ENCODE data around the gene GPRC5C. TPM values are rescaled to one million over a fixed set of nuclear protein-coding genes. Genes with fewer than 3 reads are reported as not detected.
"Not testable (repeated sequence)": the region's sequence is repeated elsewhere in the genome, so short reads cannot be mapped to it uniquely, and the experiment has no call there.

GPRC5C gene
- total and polyA plus RNA-seq, 8 donors: 47.3 to 107 (median 54.1) TPM

DNA sequence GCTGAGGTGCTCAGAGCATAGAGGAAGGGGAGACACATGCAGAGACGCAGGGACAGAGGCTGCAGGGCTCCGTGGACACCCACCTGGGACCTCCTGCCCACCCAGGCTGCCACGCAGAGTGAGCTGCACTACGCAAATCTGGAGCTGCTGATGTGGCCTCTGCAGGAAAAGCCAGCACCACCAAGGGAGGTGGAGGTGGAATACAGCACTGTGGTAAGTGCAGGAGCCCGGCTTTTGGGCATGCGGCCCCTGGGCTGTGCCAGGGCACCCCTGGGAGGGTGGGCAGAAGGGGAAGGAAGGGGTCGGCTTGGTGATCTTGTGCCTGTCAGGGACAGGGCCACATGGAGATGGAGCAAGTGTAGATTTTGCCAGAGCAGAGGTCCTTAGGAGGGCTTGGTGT is 49.7 kb downstream of the GPRC5C start:
- Histone ChIP-seq H3K4me1 (peaks cover 0 to 31% of the 10 kb centered on the region in 2 donors), H3K4me3 (no peak overlapping the region), H3K27me3 (peaks cover 0 to 14% of the 10 kb centered on the region in 2 donors), H3K36me3 (peaks cover 0 to 63% of the 10 kb centered on the region in 2 donors), H3K9me3 (no peaks in the 10 kb centered on the region), H3K27ac (no peak overlapping the region)
- DNase-seq (peak in 1 of 4 donors; percentile 47), ATAC-seq (no peak)
- TF ChIP-seq, protein P1, sequence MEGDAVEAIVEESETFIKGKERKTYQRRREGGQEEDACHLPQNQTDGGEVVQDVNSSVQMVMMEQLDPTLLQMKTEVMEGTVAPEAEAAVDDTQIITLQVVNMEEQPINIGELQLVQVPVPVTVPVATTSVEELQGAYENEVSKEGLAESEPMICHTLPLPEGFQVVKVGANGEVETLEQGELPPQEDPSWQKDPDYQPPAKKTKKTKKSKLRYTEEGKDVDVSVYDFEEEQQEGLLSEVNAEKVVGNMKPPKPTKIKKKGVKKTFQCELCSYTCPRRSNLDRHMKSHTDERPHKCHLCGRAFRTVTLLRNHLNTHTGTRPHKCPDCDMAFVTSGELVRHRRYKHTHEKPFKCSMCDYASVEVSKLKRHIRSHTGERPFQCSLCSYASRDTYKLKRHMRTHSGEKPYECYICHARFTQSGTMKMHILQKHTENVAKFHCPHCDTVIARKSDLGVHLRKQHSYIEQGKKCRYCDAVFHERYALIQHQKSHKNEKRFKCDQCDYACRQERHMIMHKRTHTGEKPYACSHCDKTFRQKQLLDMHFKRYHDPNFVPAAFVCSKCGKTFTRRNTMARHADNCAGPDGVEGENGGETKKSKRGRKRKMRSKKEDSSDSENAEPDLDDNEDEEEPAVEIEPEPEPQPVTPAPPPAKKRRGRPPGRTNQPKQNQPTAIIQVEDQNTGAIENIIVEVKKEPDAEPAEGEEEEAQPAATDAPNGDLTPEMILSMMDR (IDR thresholded peaks at IDR 0.05): no peak
- intact Hi-C loops (cut with DNase I): no loop called here

DNA sequence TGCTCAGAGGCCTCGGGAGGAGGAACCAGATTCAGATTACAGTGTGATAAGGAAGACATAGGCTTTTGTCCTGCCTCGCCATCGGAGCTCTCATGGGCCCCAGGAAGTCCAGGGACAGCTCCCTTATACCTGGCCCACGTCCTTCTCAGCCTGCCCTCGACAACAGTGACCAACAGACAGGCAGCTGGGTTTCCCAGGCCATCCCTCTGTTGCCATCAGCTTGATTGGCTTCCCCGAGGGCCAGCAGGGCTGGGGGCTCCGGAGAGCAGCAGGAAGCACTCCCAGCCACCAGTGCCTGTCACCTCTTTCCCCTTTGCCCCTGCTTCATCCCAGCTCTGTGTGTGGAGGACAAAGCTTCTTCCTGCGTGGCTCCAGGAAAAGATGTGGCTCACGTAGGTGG is 52.2 kb downstream of the GPRC5C start:
- intact Hi-C loops (cut with DNase I): no loop called here
- ATAC-seq (no peak), DNase-seq (no peak)
- Histone ChIP-seq H3K36me3 (peaks cover 0 to 63% of the 10 kb centered on the region in 2 donors), H3K27me3 (peaks cover 0 to 14% of the 10 kb centered on the region in 2 donors), H3K4me1 (peaks cover 0 to 6% of the 10 kb centered on the region in 2 donors), H3K4me3 (no peak overlapping the region), H3K9me3 (no peaks in the 10 kb centered on the region), H3K27ac (no peak overlapping the region)
- TF ChIP-seq, protein P1 (IDR thresholded peaks at IDR 0.05): no peak

DNA sequence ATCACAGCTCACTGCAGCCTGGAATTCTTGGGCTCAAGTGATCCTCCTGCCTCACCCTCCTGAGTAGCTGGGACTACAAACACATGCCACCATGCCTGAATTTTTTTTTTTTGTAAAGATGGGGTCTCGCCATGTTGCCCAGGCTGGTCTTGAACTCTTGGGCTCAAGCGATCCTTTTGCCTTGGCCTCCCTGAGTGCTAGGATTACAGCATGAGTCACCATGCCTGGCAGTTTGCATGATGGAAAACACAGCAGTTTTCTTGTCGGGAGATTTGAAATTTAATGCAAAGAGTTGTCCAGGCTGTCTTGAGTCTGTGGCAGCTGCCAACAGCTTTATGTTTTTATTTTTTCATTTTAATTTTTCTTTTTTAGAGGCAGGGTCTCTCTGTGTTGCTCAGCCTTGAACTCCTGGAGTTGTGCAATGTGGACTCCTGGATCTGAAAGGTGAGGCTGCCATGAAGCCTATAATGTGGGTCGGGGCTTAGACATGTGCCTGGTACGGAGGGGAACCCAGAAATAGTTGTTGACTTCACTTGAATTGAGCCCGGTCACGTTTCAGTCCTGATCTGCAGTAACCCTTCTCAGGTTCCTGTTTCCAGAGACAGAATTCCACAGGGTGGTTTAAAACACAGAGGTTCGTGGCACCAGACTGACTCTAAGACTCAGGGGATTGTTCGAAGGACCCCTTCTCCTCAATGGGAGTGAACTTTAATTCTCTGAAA is 53.3 kb downstream of the GPRC5C start:
- H3K9me3 ChIP-seq: no peaks in the 10 kb centered on the region
- TF ChIP-seq, protein P1 (IDR thresholded peaks at IDR 0.05): no peak
- H3K4me3 ChIP-seq: no peak overlapping the region
- DNase-seq (no peak), ATAC-seq (no peak)
- peaks cover 0 to 14% of the 10 kb centered on the region in 2 donors for H3K27me3 ChIP-seq
- no peak overlapping the region for H3K27ac ChIP-seq
- intact Hi-C loops (cut with DNase I): no loop called here
- H3K36me3 ChIP-seq: peaks cover 0 to 60% of the 10 kb centered on the region in 2 donors
- no peaks in the 10 kb centered on the region for H3K4me1 ChIP-seq

DNA sequence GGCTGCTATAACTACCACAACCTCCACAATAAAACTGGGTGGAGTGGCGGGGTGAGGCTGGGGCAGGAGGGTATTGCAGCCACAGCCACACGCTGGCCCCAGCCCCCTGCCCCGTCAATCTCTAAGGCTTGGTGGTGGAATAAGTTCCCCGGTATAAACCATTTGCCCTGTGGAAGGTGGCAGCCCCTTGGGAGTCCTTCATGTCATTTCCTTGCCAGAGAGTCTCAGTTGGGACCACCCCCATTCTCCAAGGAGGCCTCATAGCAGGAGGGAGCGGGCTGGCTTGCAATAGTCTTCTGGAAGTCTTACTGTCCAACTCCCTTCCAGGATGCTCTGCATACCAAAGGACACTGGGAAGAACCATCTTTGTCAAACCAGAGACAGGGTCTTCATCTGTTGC is 54.0 kb downstream of the GPRC5C start:
- intact Hi-C loops (cut with DNase I): no loop called here
- Histone ChIP-seq H3K27ac (no peak overlapping the region), H3K9me3 (no peaks in the 10 kb centered on the region), H3K4me3 (no peak overlapping the region), H3K27me3 (peaks cover 0 to 13% of the 10 kb centered on the region in 2 donors), H3K36me3 (peaks cover 0 to 54% of the 10 kb centered on the region in 2 donors), H3K4me1 (no peaks in the 10 kb centered on the region)
- ATAC-seq (no peak), DNase-seq (peak in 1 of 4 donors; percentile 30)
- TF ChIP-seq, protein P1 (IDR thresholded peaks at IDR 0.05): no peak

DNA sequence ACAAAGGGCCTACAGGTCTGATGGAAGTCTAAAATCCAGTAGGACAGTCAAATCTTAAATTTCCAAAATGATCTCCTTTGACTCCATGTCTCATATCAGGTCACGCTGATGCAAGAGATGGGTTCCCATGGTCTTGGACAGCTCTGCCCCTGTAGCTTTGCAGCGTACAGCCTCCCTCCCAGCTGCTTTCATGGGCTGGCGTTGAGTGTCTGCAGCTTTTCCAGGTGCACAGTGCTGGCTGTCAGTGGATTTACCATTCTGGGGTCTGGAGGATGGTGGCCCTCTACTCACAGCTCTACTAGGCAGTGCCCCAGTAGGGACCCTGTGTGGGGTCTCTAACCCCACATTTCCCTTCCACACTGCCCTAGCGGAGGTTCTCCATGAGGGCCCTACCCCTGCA is 56.4 kb downstream of the GPRC5C start:
- H3K9me3 ChIP-seq; H3K27me3 ChIP-seq; H3K27ac ChIP-seq; H3K4me1 ChIP-seq; ATAC-seq; DNase-seq; intact Hi-C loops (cut with DNase I); H3K4me3 ChIP-seq: not testable (repeated sequence)
- peaks cover 0 to 30% of the 10 kb centered on the region in 2 donors for H3K36me3 ChIP-seq
